ENCODE measurements around the gene PTPRD. TPM values are rescaled to one million over a fixed set of nuclear protein-coding genes. Genes with fewer than 3 reads are reported as not detected.

Gene PTPRD
- total RNA-seq, 1 donor from 2014 or later = 30.8 TPM

- no peaks in the 10 kb centered on the region for H3K36me3 ChIP-seq
- DNase-seq (no peak), ATAC-seq (no peak)
- H3K27me3 ChIP-seq = peaks cover 15% of the 10 kb centered on the region
- intact Hi-C loops (cut with DNase I) = no loop called here
- no peaks in the 10 kb centered on the region for H3K4me1 ChIP-seq
- H3K27ac ChIP-seq = no peak overlapping the region
- TF ChIP-seq CTCF (IDR thresholded peaks at IDR 0.05) = no peak
- H3K4me3 ChIP-seq = peak overlapping the region; percentile 56
- H3K9me3 ChIP-seq = no peaks in the 10 kb centered on the region
Observed at GRCh38 chr9:8856396-8857067, 1756.3 kb downstream of the PTPRD start.

- no peaks in the 10 kb centered on the region for H3K4me1 ChIP-seq
- intact Hi-C loops (cut with DNase I) = no loop called here
- ATAC-seq (no peak), DNase-seq (no peak)
- TF ChIP-seq CTCF (IDR thresholded peaks at IDR 0.05) = peak; percentile 20
- H3K9me3 ChIP-seq = no peaks in the 10 kb centered on the region
- no peak overlapping the region for H3K27ac ChIP-seq
- no peaks in the 10 kb centered on the region for H3K36me3 ChIP-seq
- no peak overlapping the region for H3K4me3 ChIP-seq
- peaks cover 15% of the 10 kb centered on the region for H3K27me3 ChIP-seq
Observed at GRCh38 chr9:8855046-8855445, 1757.8 kb downstream of the PTPRD start.

GRCh38 chr9:8852301-8852864 is 1760.4 kb downstream of the PTPRD start:
- no peaks in the 10 kb centered on the region for H3K4me1 ChIP-seq

GRCh38 chr9:8850914-8851313 is 1761.9 kb downstream of the PTPRD start:
- Histone ChIP-seq H3K27ac (no peak overlapping the region), H3K4me1 (no peaks in the 10 kb centered on the region), H3K27me3 (peaks cover 11% of the 10 kb centered on the region), H3K4me3 (no peak overlapping the region), H3K9me3 (no peaks in the 10 kb centered on the region), H3K36me3 (no peaks in the 10 kb centered on the region)
- intact Hi-C loops (cut with DNase I) = no loop called here
- DNase-seq = no peak
- TF ChIP-seq CTCF (IDR thresholded peaks at IDR 0.05) = no peak
- ATAC-seq = no peak

More at GRCh38 chr9:8852301-8852864, 1760.4 kb downstream of the PTPRD start:
- intact Hi-C loops (cut with DNase I) = no loop called here
- DNase-seq (no peak), ATAC-seq (no peak)
- Histone ChIP-seq H3K36me3 (no peaks in the 10 kb centered on the region), H3K27ac (no peak overlapping the region), H3K27me3 (peaks cover 15% of the 10 kb centered on the region), H3K9me3 (no peaks in the 10 kb centered on the region), H3K4me3 (no peak overlapping the region)
- TF ChIP-seq CTCF (IDR thresholded peaks at IDR 0.05) = no peak

- ATAC-seq = no peak
- intact Hi-C loops (cut with DNase I) = no loop called here
- TF ChIP-seq CTCF (IDR thresholded peaks at IDR 0.05) = no peak
Observed at GRCh38 chr9:8845808-8846207, 1767.0 kb downstream of the PTPRD start.

More at GRCh38 chr9:8845808-8846207, 1767.0 kb downstream of the PTPRD start:
- H3K4me1 ChIP-seq = no peaks in the 10 kb centered on the region
- H3K36me3 ChIP-seq = no peaks in the 10 kb centered on the region
- no peak for DNase-seq
- H3K27me3 ChIP-seq = no peaks in the 10 kb centered on the region
- H3K4me3 ChIP-seq = no peak overlapping the region
- H3K9me3 ChIP-seq = no peaks in the 10 kb centered on the region
- H3K27ac ChIP-seq = no peak overlapping the region
